ENCODE data around the gene SCD.

GRCh38 chr10:100364175-100364574 lies 17.1 kb downstream of the SCD start:
- TF ChIP-seq CTCF (IDR thresholded peaks at IDR 0.05; ENCODE audit: low read depth, low read length, missing input control): no peak
- TF ChIP-seq MAX (IDR thresholded peaks at IDR 0.05): no peak
- TF ChIP-seq REST (IDR thresholded peaks at IDR 0.05): no peak
- TF ChIP-seq GABPA (IDR thresholded peaks at IDR 0.05 in 1 of 2, conservative IDR thresholded peaks at IDR 0.05 in 1 of 2): no peak
- TF ChIP-seq ATF3 (IDR thresholded peaks at IDR 0.05): no peak
- no peak for TF ChIP-seq EGR1 (IDR thresholded peaks at IDR 0.05; ENCODE audit: low read depth in 2 of 2)
- no peak for TF ChIP-seq TAF1 (conservative IDR thresholded peaks at IDR 0.05)
- no peak for TF ChIP-seq JUND (IDR thresholded peaks at IDR 0.05)
- TF ChIP-seq SP1 (IDR thresholded peaks at IDR 0.05): no peak
- TF ChIP-seq RAD21 (IDR thresholded peaks at IDR 0.05): no peak
- TF ChIP-seq RXRA (IDR thresholded peaks at IDR 0.05): no peak
- TF ChIP-seq YY1 (IDR thresholded peaks at IDR 0.05): no peak
- no peak for TF ChIP-seq NR2F2 (IDR thresholded peaks at IDR 0.05)
- TF ChIP-seq ZBTB33 (IDR thresholded peaks at IDR 0.05): no peak
